Stimulated activated CD4-positive, alpha-beta T cell treated with anti-CD3 and anti-CD28 coated beads, Interleukin-1b, Interleukin-23, amount 100 ng/mL, for 24 hours (primary cell): Measurements from ENCODE around the gene RETREG1.

Experiments used
- DNase-seq, 4 experiments: peaks; one replicate each; pipeline ENCODE4 v3.0.0-alpha.2; 2020; ENCODE audit warnings: low read depth in 4 of 4, low spot score in 1 of 4

RETREG1 gene

GRCh38 chr5:16531063-16531648, 85.6 kb downstream of the RETREG1 start:
- DNase-seq: no peak

- DNase-seq: no peak
These were observed 87.5 kb downstream of the RETREG1 start for GRCh38 chr5:16529306-16529705.

DNA sequence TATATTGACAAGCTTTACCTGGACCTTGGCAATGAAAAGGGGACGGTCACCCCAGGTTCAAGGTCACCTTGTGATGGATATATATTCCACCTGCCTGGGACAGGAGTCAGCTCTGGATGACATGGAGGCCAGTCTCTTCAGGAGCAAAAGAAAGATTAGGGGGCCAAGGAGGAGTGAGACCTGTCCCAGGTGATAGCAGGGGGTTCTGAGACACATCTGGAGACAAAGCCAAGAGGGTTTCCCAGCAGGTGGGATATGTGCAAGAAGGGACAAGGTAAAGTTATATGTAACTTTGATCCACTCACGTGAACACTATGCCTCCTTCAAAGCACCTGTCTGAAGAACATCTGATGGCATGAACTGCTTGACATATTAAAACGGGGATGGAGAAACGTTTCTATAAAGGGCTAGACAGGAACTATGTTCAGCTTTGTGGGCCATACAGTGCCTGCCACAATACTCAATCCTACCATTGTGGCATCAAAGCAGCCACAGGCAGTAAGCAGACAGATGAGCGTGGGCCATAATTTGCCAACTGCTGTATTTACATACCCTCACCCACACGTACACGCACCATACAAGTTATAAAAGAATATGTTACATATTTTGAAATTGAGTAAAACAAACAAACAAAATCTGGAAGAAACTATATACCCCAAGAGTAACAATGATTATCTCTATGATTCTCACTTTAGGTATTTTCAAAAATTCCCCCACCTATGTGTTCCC, 88.3 kb downstream of the RETREG1 start:
- no peak for DNase-seq

GRCh38 chr5:16525651-16526050, 91.1 kb downstream of the RETREG1 start:
- no peak for DNase-seq

GRCh38 chr5:16524286-16524685, 92.5 kb downstream of the RETREG1 start:
- no peak for DNase-seq

GRCh38 chr5:16521521-16522483, 95.0 kb downstream of the RETREG1 start:
- no peak for DNase-seq

DNA sequence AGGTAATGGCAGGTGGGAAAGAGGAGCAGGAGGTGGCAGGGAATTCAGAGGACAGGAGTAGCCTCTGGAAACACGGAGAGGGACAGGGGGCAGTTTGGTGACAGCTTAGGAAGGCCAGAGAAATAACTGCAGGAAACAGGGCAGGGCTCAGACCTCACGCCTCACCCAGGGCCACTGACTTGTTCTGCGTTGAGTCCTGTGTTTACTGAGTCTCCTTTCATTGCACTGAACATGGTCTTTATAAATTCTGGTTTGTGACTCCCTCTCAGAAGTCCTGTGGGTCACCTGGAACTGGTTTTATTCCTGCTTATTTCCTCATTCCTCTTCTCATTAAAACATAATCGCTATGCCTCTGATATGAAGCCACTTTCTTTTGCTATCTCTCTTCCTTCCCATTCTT, 96.0 kb downstream of the RETREG1 start:
- no peak for DNase-seq

DNA sequence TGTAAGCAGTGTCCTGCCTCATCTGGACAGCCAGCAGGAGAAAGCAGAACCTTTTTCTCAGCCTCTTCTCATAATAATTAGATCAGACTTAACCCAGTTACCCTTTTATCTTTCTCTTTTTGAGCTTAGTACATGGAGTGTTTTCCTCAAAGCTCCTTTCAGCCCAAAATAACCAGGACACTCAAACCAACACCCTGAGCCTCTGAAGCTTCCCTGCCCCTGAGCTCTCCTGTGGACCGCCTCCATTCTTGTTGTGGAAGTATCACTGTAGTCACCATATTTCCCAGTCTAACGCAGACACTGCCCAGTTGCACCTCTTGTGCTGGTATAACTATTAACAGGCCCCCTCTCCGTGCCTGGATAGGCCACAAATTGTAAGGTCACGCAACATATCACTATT, 97.4 kb downstream of the RETREG1 start:
- no peak for DNase-seq

DNA sequence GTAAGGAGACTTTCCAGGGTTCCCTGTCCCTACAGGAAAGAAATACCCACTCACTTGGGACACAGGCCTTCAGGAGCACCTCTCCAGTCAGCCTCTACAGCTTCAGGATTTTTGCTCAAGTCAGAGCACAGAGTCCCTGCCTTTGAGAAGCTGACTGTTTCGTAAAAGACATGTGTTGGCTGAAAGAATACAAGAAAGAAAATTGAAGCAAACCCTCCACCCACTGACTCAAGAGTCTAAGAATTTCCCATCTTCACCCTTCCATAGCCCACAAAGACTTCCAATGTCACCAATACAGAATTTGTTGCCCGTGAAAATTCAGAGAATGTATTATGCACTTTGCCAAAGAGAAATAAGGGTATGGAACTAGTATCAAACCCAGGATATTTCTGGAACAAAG, 98.2 kb downstream of the RETREG1 start:
- no peak for DNase-seq

- DNase-seq: no peak
These were observed 101.3 kb downstream of the RETREG1 start for GRCh38 chr5:16515532-16515931.

DNA sequence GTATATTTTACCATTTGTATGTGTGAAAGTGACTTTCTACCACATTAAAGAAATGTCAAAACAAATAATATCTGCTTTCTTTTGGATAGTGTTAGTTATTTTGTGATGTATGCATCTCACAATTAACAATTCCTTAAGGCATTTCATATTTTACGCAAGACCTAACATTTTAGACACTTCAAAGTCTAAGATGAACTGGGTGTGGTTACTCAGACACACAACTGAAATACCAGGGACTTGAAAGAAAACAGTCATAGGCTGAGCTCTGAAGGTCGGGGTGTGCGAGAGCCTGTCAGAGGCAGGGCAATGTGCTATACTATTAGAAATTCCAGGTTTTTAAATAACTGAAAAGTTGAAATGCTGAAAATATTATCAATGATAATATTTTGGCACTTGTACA, 106.7 kb downstream of the RETREG1 start:
- DNase-seq: no peak

GRCh38 chr5:16508730-16509531, 107.9 kb downstream of the RETREG1 start:
- DNase-seq: no peak

DNA sequence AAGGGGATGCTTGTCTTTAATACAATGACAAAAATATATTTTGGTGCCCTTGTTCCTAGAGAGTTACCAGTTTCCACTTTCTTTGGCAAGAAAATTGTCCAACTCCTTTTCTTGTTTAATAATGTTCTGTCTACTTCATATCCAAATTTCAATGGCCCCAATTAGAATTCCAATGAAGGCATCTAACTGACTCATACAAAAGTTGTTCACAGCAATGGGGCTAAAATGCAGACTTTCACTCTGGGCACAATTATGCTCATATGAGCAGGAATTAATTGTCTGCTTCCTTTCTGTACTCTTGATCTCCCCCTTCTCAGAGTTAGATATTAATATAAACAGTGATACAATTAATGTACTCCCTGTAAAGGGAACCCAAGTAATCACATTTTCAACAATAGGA, 109.1 kb downstream of the RETREG1 start:
- no peak for DNase-seq

GRCh38 chr5:16505904-16506303, 110.9 kb downstream of the RETREG1 start:
- DNase-seq: no peak

DNA sequence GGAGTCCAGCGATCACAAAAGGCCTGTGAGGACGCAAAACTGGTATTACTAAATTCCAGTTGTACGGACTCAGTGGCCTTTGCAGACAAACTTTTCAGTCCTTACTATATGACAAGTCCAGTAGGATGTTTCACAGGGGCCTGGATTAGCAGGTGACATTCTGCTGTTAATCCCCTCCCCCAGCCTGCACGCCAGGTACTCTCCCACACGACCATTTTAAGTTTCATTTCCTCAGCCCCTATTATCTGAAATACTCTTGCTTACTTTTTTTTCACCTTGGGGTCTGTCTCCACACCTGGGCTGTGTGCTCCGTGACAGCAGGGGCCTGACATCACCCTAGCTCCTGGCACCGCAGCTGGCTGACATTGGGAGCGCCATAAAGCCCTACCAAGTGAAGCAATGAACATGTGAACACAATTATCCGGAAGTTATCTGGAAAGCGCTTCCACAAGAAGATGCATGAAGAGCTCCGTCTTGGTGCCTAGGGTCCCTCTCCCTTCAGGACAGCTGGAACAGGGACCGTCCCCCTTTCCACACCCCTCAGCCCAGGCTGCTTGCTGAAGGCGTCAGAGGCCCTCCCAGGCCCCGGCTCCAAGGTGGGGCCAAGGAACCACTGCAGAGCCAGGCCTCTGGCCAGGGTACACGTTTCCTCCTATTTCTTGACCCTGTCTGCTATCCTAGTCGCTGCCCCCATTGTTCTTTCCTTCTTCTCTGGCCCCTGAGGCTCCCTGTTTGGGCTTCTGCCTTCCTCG, 111.5 kb downstream of the RETREG1 start:
- no peak for DNase-seq

DNA sequence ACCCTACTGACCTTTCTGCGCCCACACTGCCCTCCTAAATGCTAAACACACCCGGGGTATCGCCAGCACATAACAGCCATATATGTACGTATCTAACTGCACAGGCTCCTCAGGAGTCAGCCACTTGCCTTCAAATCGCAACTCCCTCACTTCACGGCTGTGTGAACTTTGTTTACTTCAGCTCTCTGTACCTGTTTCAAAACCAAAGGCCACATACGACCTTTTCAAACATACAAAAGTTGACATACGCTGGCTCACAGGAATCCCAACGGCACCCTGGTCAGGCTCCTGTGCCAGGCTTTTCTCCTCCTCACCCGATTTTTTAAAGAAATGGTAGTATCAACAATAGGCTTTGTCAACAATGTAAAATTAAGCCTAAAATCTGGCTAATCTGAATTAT, 112.2 kb downstream of the RETREG1 start:
- no peak for DNase-seq

DNA sequence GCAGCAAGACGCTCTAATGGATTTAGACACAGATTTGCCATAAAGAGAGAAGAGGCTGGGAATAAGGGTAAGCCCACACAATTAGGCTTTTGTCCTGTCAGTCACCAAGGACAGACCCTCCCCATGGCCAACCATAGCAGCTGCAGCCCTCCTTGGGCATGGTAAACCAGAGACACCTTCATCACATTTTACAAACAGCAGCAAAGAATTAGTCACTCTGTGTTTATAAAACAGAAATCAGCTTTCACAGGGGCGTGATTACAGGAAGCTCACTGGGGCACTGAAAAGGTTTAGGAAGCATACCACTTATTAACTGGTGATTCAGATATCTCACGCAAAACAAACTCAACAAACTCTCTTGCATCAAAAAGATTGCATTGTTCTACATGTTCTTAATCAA, 113.9 kb downstream of the RETREG1 start:
- DNase-seq: no peak

DNA sequence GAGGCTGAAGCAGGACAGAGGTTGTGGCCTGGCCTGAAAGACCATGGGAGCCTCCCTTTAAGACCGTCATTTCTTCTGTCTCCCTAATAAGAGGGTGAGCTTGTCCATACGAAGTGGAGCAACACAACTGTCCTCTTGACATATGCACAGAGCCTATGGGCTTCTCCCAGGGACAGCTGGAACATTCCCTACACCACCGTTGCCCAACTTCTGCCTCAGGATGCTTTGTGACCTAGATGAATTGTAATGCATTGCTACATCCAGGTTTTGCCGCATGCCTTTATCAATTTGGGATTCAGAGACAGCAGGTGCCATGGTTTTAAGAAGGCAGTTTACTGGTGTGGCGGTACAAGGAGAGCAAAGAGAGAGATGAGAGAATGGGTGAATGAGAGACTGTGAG, 116.8 kb downstream of the RETREG1 start:
- no peak for DNase-seq

DNA sequence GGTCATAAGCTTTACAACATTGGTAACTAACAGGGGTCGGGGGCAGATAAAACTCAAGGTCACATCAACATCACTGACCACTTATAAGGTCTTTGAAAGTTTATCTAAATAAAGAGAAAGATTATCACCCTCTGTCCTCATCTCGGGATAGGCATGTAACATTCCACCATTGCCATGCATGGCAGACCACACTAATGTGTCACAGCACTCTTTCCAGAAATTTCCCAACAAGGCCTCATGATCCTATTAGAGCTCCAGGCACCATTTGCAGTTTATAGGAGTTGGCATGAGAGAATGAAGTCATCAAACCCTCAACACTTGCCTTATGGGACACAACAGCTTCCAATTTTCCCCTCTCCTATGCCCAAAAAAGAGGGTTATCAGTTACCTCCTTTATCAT, 119.3 kb downstream of the RETREG1 start:
- no peak for DNase-seq

- no peak for DNase-seq
These were observed 123.5 kb downstream of the RETREG1 start for GRCh38 chr5:16493261-16493660.
